Mucosa of descending colon (tissue), 3 donors: ENCODE results near the gene NMT1. TPM values are rescaled to one million over a fixed set of nuclear protein-coding genes. Genes with fewer than 3 reads are reported as not detected.
A peak's percentile ranks its signal among the peaks of the same experiment; 100 is the strongest.

ENCODE experiments used
- ATAC-seq: fragments of 200-7000 bp; cut with Tn5 transposase; one replicate; pipeline ENCODE4 v1.9.1; 2020; ENCODE audit warnings: mild to moderate bottlenecking, moderate library complexity
- DNase-seq, 3 donors: peaks; one replicate each; pipeline ENCODE4 v3.0.0-alpha.2; 2020
- H3K36me3 ChIP-seq: fragments of 200-600 bp; one replicate; pipeline ENCODE4 v1.8.0; 2021; ENCODE audit warnings: low read depth, mild to moderate bottlenecking
- H3K4me1 ChIP-seq: fragments of 200-600 bp; one replicate; pipeline ENCODE4 v1.8.0; 2021; ENCODE audit warnings: low read depth, mild to moderate bottlenecking
- H3K4me3 ChIP-seq: fragments of 200-600 bp; one replicate; pipeline ENCODE4 v1.8.0; 2021; ENCODE audit warnings: mild to moderate bottlenecking
- H3K9me3 ChIP-seq: fragments of 200-600 bp; one replicate; pipeline ENCODE4 v1.8.0; 2021; ENCODE audit warnings: mild to moderate bottlenecking
- intact Hi-C, 2 donors: fragments of 100-400 bp; cut with DNase I in 1 of 2; cut with micrococcal nuclease in 1 of 2; formaldehyde crosslinking; loops; one replicate each; pipeline versions ENCODE4 v1.11.0 to v1.11.1; 2022; cut with DNase I, micrococcal nuclease
- total RNA-seq, 3 donors: library from RNA; stranded (reverse); fragmentation: NEBNext Ultra II Directional in 2 of 3; extraction: Animal tissue kit (Norgen Biotek cat#: 25700) in 2 of 3; gene quantifications; one replicate each; pipeline versions ENCODE4 v1.2.1 to v1.2.4, GENCODE V29; 2021 to 2023
- TF ChIP-seq, protein P1 (sequence below): fragments of 200-600 bp; IDR thresholded peaks from one replicate; pipeline ENCODE4 v1.8.0; 2022; ENCODE audit warnings: antibody characterized with exemption, mild to moderate bottlenecking
- donor health status: DM: no; HTN: no; CAD: no; lungs with moderate emphysema.
- donor health status: DM: no; HTN: no; CAD: no.
- donor health status: DM: no; HTN: yes; CAD: no.

The NMT1 gene
- total RNA-seq, 3 donors from 2014 or later = 47.0 to 94.0 (median 76.1) TPM

DNA sequence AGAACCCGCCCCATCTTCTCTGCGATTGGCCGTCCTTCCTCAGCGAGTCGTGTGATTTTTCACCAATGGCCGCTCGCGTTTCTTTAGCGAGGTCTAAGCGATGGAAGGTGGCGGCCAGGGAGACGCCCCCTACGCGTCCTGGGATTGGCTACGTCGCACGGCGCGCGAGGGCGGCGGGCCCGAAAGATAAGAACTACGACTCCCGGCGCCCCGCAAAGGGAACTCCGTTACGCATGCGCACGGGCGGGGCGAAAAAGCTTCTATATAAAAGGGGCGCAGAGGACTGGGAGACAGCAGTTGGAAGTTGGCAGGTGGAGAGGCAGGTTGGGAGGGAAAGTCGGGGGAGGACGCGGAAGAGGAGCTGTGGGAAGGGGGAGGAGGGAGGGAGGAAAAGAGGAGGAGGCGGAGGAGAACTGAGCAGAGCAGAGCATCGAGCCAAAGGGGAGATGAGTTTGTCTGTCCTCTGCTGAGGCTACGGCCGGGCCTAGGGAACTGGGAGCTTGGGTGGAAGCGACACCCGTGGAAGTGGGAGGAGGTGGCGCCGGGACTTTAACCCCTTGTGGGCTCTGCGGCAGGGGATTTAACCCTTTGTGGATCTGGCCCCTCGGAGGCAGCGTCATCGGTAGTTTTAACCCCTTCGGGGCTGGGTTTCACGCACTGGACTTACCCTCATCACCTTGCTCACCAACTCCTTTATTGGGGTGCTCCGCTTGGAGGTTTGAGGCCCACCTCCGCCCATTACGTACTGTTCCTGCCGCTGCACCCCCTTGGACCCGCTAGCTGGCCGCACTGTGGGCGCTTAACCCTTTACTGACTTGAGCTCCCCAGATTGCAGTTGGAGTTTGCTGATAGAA, 87.3 kb downstream of the NMT1 start, which contains the start of gene HEXIM1:
HEXIM1 (plus strand) TSS at position 293 of the 854 bp plus-strand sequence. CDS start 716 bp downstream, outside the sequence.
- Histone ChIP-seq H3K4me1 (peaks cover 39% of the 10 kb centered on the region), H3K4me3 (peak within 1 kb of the TSS; percentile 39), H3K9me3 (no peaks in the 10 kb centered on the region), H3K36me3 (no peaks in the 10 kb centered on the region)
- TF ChIP-seq, protein P1, sequence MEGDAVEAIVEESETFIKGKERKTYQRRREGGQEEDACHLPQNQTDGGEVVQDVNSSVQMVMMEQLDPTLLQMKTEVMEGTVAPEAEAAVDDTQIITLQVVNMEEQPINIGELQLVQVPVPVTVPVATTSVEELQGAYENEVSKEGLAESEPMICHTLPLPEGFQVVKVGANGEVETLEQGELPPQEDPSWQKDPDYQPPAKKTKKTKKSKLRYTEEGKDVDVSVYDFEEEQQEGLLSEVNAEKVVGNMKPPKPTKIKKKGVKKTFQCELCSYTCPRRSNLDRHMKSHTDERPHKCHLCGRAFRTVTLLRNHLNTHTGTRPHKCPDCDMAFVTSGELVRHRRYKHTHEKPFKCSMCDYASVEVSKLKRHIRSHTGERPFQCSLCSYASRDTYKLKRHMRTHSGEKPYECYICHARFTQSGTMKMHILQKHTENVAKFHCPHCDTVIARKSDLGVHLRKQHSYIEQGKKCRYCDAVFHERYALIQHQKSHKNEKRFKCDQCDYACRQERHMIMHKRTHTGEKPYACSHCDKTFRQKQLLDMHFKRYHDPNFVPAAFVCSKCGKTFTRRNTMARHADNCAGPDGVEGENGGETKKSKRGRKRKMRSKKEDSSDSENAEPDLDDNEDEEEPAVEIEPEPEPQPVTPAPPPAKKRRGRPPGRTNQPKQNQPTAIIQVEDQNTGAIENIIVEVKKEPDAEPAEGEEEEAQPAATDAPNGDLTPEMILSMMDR = no peak
- ATAC-seq = peak; percentile 82
- intact Hi-C loops = no loop called here
- DNase-seq = peak; percentile 98 to 100 (median 99)

DNA sequence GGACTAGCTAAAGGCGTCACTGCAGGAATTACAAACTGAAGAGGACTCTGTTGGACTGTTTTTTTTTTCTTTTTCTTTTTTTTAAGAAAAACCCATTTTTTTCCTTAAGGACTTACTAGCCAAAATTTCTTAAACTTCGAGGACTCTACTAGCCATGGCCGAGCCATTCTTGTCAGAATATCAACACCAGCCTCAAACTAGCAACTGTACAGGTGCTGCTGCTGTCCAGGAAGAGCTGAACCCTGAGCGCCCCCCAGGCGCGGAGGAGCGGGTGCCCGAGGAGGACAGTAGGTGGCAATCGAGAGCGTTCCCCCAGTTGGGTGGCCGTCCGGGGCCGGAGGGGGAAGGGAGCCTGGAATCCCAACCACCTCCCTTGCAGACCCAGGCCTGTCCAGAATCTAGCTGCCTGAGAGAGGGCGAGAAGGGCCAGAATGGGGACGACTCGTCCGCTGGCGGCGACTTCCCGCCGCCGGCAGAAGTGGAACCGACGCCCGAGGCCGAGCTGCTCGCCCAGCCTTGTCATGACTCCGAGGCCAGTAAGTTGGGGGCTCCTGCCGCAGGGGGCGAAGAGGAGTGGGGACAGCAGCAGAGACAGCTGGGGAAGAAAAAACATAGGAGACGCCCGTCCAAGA, 88.0 kb downstream of the NMT1 start:
- TF ChIP-seq, protein P1 = peak; percentile 91
- intact Hi-C loops = no loop called here
- Histone ChIP-seq H3K9me3 (no peaks in the 10 kb centered on the region), H3K4me3 (peak overlapping the region; percentile 39), H3K4me1 (peaks cover 38% of the 10 kb centered on the region), H3K36me3 (no peaks in the 10 kb centered on the region)
- ATAC-seq = peak; percentile 55
- DNase-seq = peak; percentile 86 to 93 (median 92)

DNA sequence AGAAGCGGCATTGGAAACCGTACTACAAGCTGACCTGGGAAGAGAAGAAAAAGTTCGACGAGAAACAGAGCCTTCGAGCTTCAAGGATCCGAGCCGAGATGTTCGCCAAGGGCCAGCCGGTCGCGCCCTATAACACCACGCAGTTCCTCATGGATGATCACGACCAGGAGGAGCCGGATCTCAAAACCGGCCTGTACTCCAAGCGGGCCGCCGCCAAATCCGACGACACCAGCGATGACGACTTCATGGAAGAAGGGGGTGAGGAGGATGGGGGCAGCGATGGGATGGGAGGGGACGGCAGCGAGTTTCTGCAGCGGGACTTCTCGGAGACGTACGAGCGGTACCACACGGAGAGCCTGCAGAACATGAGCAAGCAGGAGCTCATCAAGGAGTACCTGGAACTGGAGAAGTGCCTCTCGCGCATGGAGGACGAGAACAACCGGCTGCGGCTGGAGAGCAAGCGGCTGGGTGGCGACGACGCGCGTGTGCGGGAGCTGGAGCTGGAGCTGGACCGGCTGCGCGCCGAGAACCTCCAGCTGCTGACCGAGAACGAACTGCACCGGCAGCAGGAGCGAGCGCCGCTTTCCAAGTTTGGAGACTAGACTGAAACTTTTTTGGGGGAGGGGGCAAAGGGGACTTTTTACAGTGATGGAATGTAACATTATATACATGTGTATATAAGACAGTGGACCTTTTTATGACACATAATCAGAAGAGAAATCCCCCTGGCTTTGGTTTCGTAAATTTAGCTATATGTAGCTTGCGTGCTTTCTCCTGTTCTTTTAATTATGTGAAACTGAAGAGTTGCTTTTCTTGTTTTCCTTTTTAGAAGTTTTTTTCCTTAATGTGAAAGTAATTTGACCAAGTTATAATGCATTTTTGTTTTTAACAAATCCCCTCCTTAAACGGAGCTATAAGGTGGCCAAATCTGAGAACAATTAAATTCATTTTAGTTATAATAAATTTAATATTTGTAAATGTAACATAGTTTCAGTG, 88.8 kb downstream of the NMT1 start:
- no peaks in the 10 kb centered on the region for H3K9me3 ChIP-seq
- H3K4me3 ChIP-seq = peak overlapping the region; percentile 39
- intact Hi-C loops = no loop called here
- DNase-seq (peak; percentile 78 to 85 (median 80)), ATAC-seq (peak; percentile 26)
- no peaks in the 10 kb centered on the region for H3K36me3 ChIP-seq
- peaks cover 30% of the 10 kb centered on the region for H3K4me1 ChIP-seq
- TF ChIP-seq, protein P1 = no peak

DNA sequence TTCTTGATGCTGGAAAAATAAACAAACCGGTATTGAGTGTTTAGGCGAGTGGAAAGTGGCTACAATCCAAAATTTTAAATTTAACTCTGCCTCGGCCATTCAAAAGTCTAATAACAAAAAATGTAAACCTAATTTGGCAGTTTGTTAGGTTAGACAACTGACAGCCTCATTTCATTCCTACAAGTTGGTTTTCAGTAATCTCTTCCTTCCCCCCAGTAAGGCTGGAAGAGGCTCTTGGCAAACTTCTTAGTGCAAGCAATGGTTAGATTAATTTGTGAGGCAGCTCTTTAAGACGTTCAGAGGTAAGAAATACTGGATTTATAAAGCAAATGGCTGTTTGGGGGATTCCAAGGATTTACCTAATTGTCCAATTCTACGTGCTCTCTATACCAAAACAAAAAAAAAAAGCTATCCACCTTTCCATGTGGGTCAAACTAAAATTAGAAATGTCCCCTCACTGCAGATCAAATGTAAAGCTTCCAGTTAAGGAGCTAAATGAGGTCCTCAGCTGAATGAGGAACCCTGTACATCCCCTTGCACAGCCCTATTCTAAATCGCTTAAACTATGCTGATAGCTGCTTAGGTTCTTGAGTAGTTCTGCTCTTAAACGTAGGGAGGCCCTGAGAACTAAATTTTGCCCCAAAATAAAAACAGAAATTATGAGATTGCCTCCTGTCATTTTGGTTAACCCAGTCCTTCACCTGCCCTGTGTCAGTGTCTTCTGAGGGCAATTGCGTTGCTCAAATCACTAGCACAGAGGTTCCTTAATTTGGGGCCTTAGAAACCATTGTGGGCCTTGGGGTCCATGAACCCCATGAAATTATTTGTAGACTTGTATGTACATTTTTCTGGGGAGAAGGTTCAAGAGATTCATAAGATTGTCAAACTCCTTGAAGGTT, 90.0 kb downstream of the NMT1 start:
- H3K4me1 ChIP-seq = peaks cover 27% of the 10 kb centered on the region
- intact Hi-C loops = no loop called here

More for the DNA sequence above, 90.0 kb downstream of the NMT1 start:
- H3K4me3 ChIP-seq = no peak overlapping the region
- ATAC-seq (no peak), DNase-seq (no peak)
- TF ChIP-seq, protein P1 = no peak
- no peaks in the 10 kb centered on the region for H3K9me3 ChIP-seq
- no peaks in the 10 kb centered on the region for H3K36me3 ChIP-seq
